NCI-H1436 treated with DMSO at 0.1 percent for 48 hours (cell line): ENCODE data around the gene CHMP6.

Experiments used
- DNase-seq: peaks from one replicate; lab custom pipeline; 2025; lab: John Stamatoyannopoulos, UW

CHMP6 gene

DNA sequence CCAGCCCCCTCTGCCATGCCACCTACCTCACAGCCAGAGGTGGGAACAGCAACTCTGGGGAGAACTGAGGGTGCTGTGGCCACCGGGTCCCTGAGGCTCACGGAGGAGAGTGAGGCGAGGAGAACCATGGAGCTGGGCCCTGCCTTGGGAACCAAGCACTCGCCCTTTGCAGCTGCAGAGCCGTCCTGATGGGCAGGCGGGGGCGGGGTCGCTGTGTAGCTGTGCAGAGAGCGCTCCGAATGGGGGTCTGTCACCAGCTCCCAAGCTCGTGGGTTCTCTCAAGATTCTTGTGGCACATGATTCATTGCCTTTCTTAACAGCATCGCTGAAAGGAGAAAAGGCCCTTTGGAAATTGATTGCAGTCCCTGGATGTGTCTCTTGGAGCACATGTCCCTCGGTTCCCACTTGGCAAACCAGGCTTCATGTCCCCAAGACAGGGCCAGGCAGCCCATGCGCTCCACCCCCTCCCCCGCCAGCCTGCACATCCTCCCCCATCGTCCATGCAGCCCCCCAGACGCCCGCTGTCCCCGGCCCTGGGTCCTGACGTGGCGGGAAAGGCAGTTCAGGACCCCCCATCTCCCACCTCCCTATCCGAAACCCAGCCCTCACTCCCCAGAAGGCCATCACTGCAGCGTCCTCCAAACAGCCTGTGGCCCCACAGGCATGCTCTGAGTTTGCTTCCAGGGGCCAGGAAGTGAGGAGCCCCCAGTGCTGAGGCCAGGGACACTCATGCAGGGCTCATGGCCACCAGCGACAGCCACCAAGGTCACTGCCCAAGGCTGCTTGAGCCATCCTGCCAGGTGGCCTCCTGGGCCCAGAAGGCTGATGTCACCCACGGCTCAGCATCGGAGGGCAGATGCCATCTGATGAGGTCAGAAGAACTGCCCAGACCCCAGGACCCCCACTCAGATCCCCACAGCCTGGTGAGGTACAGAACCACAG is 20.6 kb upstream of the CHMP6 start:
- no peak for DNase-seq

DNA sequence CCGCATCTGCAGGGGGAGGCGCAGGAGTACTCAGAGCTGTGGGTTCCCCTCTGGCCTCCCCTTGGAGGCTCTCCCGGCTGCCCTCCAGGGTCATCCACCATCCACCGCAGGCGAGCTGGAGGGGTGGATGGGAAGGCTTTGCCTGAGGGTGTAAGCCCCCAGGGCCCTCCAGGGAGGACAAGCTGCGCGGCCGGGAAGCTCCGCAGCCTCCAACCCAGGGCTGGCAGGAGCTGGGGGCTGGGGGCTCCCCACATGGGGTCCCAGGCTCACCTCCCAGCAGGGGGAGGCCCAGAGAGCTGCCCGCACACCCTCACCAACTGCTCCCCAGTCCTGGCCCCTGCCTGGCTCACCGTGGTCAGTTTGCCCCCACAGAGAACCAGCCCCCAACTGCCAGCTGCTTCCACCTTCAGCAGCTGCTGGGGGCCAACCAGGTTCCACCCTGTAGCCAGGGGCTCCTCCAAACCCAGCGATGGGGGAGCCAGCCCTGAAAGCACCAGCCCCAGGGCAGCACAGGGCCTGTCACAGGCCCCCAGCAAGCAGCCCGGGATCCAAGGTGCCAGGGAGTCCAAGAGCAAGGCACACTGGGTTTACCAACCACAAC is 19.8 kb upstream of the CHMP6 start:
- DNase-seq = no peak

GRCh38 chr17:80976701-80977100 is 14.9 kb upstream of the CHMP6 start:
- no peak for DNase-seq

GRCh38 chr17:80977172-80977571 is 14.5 kb upstream of the CHMP6 start:
- no peak for DNase-seq

DNA sequence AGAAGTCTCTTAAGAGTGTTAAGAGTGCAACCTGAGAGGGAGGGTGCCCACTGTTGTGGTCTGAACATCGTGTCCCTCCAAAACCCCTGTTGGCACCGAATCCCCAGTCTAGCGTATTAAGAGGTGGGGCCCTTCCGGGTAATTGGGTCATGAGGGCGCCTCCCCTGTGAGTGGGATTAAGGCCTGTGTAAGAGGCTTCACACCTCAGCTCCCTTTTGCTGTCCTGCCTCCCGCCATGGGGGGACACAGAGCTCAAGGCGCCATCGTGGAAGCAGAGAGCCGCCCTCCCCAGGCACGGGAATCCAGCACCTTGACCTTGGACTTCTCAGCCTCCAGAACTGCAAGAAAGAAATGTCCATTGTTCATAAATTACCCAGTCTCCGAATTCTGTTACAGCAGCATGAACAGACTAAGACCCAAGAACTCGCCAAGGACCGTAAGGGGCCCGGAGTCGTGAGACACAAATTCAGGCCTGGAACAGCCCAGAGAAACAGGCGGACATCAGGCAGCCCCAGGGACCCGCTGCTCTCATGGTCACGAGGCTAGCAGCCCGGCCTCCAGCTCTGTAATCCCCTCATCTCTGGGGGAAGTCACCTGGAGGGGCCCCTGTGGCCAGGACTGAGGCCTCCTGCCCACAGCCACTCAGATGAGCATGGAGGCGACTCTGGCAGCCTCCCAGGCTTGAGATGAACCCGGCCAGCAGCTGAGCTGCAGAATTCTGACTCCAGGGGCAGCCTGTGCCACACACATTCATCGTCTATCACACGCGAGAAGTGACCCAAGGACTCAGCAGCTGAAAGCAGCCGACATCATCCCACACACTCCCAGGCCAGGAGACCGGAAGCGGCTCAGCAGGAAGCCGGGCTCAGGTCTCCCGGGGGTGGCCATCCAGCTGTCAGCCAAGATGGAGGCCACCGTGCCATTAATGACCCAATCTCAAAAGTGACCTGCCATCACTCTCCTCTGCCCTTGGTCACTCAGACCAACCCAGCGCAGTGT is 12.8 kb upstream of the CHMP6 start:
- DNase-seq = no peak

DNA sequence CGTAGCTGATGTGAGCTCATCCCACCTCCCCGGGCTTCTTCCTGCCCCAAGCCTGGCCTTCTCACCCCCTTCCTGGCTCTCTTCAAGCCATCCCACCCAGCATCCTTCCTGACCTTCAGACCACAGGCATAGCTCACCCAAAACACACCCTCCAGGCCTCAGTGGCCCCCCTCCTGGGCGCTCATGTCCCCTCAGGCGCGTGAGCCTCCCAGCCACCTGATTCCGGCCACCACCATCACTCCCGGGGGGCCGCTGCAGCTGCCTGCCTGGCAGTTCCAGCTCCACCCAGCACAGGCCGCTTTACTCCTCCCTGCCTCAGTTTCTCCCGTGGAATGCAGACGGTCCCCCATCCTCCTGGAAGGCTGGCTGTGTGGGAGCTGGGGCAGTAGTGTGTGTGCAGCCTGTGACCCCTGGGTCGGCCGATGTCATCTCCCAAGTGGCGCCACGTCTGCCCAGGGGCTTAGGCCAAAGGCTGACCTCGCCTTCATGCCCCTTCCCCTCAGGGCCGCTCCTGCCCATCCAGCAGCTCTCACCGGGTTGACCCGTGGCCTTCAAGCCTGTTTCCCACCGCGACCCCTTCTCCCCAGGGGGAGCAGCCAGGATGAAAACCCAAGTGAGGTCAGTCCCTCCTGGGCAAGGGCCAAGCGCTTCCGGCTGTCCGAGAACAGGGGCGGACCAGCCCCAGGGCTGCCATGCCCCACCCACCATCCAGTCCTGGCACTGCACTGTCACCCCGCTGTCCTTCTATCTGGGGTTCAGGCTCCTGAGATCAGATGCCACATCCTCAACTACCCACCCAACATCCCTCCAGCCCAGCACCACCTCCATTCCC is 11.9 kb upstream of the CHMP6 start:
- DNase-seq = no peak

GRCh38 chr17:80980397-80981061 is 11.1 kb upstream of the CHMP6 start:
- no peak for DNase-seq

- DNase-seq = no peak
Observed at GRCh38 chr17:80981062-80981902, 10.4 kb upstream of the CHMP6 start.

DNA sequence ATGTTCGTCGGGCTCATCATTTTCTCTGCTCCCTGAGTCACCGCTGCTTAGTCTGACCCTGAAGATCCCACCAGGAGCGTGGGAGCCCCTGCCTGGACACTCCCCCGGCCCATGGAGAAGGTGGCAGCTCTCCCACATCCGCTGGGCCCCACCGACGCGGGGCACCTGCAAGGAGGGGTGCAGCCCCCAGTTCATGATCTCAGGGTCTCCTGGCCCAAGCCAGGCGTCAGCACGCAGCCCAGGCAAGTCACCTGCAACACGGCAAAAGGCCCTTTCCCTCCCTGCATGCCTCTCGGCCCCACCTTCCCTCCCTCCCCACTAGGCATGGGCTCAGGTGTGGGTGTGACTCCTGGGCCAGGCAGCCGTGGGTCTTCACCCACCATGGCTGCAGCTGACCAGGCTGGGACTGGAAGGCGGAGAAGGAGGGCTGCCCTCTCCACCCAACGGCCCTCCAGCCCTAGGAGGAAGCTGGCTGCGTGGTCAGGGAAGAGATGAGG is 9.7 kb upstream of the CHMP6 start:
- DNase-seq = no peak

GRCh38 chr17:80982426-80982974 is 9.1 kb upstream of the CHMP6 start:
- DNase-seq = no peak

DNA sequence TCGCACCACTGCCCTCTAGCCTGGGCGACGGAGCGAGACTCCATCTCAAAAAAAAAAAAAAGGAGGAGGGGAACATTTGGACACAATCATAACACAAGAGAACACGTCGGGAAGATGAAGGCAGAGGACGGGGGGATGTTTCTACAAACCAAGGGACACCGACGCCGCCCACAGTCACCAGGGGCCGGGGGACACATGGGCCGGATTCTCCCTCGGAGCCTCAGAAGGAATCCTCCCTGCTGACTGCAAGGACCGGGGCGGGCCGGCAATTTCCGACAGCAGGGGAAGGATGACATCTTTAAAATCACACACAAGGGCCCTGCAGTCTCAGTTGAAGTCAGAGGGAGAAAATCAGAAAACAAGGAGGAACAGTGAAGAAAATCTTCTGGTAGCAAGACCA is 8.1 kb upstream of the CHMP6 start:
- no peak for DNase-seq

DNA sequence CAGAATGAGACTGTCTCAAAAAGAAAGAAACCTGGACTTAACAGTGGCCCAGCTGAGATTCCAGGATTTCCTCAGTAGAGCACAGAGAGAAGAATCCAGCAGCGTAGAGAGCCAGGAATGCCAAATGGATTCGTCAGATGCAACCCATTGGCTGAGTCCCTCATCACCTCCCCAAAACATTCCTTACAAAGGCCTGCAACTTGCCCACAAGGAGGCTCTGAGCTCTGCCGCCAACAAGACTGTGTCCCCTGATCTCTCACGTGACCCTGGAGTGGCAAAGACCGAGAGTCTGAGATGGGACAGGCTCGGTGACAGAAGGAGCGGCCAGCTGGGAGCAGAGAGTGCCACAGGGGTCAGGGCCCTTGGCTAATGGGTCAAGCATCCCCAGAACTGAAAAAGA is 6.9 kb upstream of the CHMP6 start:
- DNase-seq = no peak

DNA sequence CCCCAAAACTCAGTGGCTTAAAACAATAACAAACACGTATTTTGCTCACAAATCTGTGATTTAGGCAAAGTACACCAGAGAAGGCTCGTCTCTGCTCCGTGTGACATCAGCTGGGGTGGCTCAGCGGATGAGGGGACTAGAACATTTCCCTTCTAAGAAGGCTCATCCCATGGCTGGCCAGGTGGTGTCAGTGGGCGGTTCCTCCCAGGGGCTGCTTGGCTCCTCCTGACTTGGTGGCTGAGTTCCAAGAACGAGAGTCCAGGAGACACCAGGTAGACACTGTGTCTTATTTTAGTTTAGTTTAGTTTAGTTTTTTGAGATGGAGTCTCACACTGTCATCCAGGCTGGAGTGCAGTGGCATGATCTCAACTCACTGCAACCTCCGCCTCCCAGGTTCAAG is 5.6 kb upstream of the CHMP6 start:
- no peak for DNase-seq

DNA sequence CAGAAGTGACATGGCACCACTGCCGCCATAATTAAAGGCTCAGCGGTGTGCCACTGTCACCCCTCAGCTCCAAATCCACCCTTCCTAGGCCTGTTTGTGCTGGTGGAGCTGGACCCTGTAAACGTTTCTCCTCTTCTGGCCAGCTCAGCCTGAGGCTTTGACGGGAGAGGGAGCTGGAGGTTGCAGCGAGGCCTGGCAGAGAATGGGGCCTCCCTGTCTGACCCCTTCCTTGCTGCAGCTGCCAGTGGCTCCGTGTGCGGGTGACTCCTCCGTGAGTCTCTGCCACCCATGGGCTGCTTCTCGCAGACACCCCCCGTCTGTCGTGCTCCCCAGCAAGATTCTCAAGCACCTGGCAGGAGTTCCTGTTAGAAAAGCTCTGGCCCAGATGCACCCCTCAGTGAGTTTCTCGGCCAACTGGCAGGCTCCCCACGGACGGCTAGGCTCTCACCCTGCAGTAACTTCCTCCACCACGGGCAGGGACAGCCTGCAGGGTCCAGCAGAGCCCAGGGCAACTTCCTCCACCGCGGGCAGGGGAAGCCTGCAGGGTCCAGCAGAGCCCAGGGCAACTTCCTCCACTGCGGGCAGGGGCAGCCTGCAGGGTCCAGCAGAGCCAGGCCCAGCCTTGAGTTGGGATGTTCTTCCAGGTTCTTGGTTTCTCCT is 4.7 kb upstream of the CHMP6 start:
- DNase-seq = no peak

- DNase-seq = no peak
Observed at GRCh38 chr17:80987941-80988461, 3.6 kb upstream of the CHMP6 start.

DNA sequence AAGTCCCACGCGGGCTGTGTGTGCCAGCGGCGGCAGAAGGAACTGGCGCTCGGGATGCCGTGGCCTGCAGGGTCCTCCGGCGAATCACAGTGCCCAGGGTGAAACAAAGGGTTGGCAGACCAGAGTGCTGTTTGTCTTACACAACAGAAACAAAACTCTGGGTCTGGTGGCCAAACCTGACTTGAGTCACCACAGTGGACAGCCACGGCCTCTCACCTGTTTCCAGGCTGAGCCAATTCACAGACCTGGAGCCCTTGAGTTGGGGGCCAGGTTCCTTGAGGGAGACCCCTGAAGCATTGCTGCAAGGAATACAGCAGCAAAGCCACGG is 2.1 kb upstream of the CHMP6 start:
- no peak for DNase-seq

DNA sequence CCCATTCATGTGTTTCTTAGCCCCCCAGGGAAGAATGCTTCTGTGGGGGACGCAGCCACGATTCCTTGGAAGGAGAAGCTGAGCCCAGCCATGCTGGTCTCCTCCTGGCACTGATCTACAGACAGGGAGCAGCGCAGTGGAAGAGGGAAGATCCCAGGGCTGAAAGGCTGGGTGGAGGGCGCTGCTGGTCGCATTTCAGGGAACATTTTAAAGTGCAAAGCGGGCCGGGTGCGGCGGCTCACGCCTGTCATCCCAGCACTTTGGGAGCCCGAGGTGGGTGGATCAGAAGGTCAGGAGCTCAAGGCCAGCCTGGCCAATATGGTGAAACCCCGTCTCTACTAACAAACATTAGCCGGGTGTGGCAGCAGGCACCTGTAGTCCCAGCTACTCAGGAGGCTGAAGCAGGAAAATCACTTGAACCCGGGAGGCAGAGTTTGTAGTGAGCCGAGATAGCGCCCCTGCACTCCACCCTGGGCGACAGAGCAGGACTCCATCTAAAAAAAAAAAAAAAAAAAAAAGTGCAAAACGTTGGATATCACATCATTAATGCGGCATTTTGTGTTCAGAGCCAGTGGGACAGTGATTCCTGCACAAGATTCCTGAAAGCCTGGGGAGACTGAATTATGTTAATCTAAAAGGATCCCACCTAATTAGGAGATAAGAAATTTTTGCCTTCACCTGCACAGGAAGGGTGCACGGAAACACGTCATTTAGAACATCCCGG is 558 bp upstream of the CHMP6 start:
- no peak for DNase-seq
